ENCODE results near the gene KCNMA1. TPM values are rescaled to one million over a fixed set of nuclear protein-coding genes. Genes with fewer than 3 reads are reported as not detected.

The KCNMA1 gene
- total and polyA plus RNA-seq, 9 of the 15 experiments (the other 6 are each of a cell fraction or from before 2014, with no cell fraction given), result 0.01 to 0.95 (median 0.15) TPM; not detected in 4

GRCh38 chr10:77565590-77566023 is 72.0 kb downstream of the KCNMA1 start (continued):
- no peak for TF ChIP-seq ZNF609 (CRISPR knock-in tag; IDR thresholded peaks at IDR 0.05; ENCODE audit: borderline replicate concordance)

- POLR2A ChIA-PET, result no interaction called here
- ATAC-seq, result no peak
Observed at GRCh38 chr10:77564731-77565589, 72.6 kb downstream of the KCNMA1 start.

More at GRCh38 chr10:77564731-77565589, 72.6 kb downstream of the KCNMA1 start:
- CTCF ChIA-PET (ENCODE audit: low intra/inter-chr PET ratio), result no interaction called here
- FAIRE-seq, result no peak
- no peaks in the 10 kb centered on the region for H3K9me3 ChIP-seq (replicated peaks; ENCODE audit: control insufficient read depth, insufficient read depth, low read depth, low read length)
- no peaks in the 10 kb centered on the region for H3K36me3 ChIP-seq (ENCODE audit: control insufficient read depth, insufficient read depth, low read length)
- no peak overlapping the region for H2AFZ ChIP-seq (ENCODE audit: low read depth, low read length)
- H3K4me3 ChIP-seq, result no peak overlapping the region
- intact Hi-C loops (cut with micrococcal nuclease) (no loop called here), in situ Hi-C loops (cut with MboI) (no loop called here)
- no peak for DNase-seq (ENCODE audit: extremely low read depth in 1 of 4, low spot score in 3 of 4)
- H3K79me2 ChIP-seq (ENCODE audit: control insufficient read depth, insufficient read depth, low read length), result no peaks in the 10 kb centered on the region
- no peak overlapping the region for H3K27ac ChIP-seq (ENCODE audit: extremely low read depth, low read depth, low read length)
- 0% methylated on average over 10 of the region's 10 CpGs for WGBS (ENCODE audit: insufficient coverage, low coverage, missing lambda C conversion rate)
- no peaks in the 10 kb centered on the region for H3K9me1 ChIP-seq (ENCODE audit: control insufficient read depth, insufficient read depth, low read length)
- H3K9ac ChIP-seq (ENCODE audit: insufficient read depth in 1 of 2, low read depth in 2 of 2, low read length in 2 of 2), result no peak overlapping the region
- no peak for TF ChIP-seq XRCC5 (IDR thresholded peaks at IDR 0.05; ENCODE audit: low read depth, low read length)
- no peak for TF ChIP-seq BRF2 (IDR thresholded peaks at IDR 0.05; ENCODE audit: borderline replicate concordance, insufficient read depth, insufficient read length)
- no peak for TF ChIP-seq FOXP1 (CRISPR knock-in tag; IDR thresholded peaks at IDR 0.05)
- TF ChIP-seq HDAC2 (IDR thresholded peaks at IDR 0.05), result no peak
- TF ChIP-seq SNRNP70 (optimal IDR thresholded peaks at IDR 0.05; ENCODE audit: low read depth, low read length), result no peak
- no peak for TF ChIP-seq MXD1 (CRISPR knock-in tag; IDR thresholded peaks at IDR 0.05; ENCODE audit: borderline replicate concordance, poor library complexity, severe bottlenecking)
- TF ChIP-seq ZNF140 (CRISPR knock-in tag; IDR thresholded peaks at IDR 0.05), result no peak
- no peak for TF ChIP-seq ZNF561 (CRISPR knock-in tag; conservative IDR thresholded peaks at IDR 0.05)
- no peak for TF ChIP-seq ZNF696 (CRISPR knock-in tag; conservative IDR thresholded peaks at IDR 0.05)
- no peak for TF ChIP-seq LARP7 (IDR thresholded peaks at IDR 0.05)
- TF ChIP-seq NCOA1 (IDR thresholded peaks at IDR 0.05; ENCODE audit: low read depth), result no peak
- TF ChIP-seq PTRF (tag; IDR thresholded peaks at IDR 0.05), result no peak
- BruUV-seq (replicated peaks), result no TSS peak
- no peaks in the 10 kb centered on the region for H3K4me1 ChIP-seq (replicated peaks in 1 of 2; ENCODE audit: control insufficient read depth in 2 of 2, insufficient read depth in 2 of 2, low read length in 2 of 2)
- peaks cover 9 to 34% of the 10 kb centered on the region in 2 experiments; a peak in 3 of 5 replicates for H3K27me3 ChIP-seq (ENCODE audit: control insufficient read depth in 2 of 2, insufficient read depth in 2 of 2, low read length in 2 of 2)
- H3K4me2 ChIP-seq (ENCODE audit: insufficient read depth, low read length), result no peak overlapping the region
- no peaks in the 10 kb centered on the region for H4K20me1 ChIP-seq (replicated peaks; ENCODE audit: control insufficient read depth, insufficient read depth, low read length)
